HG03565 (cell line): Measurements from ENCODE around the gene SERPINA12.

ENCODE experiments used
- ATAC-seq: cut with Tn5 transposase; IDR thresholded peaks from one replicate; pipeline ENCODE4 v1.9.1; 2021; ENCODE audit warnings: mild to moderate bottlenecking, moderate library complexity; ENCODE audit not compliant: unreplicated experiment

Gene SERPINA12

DNA sequence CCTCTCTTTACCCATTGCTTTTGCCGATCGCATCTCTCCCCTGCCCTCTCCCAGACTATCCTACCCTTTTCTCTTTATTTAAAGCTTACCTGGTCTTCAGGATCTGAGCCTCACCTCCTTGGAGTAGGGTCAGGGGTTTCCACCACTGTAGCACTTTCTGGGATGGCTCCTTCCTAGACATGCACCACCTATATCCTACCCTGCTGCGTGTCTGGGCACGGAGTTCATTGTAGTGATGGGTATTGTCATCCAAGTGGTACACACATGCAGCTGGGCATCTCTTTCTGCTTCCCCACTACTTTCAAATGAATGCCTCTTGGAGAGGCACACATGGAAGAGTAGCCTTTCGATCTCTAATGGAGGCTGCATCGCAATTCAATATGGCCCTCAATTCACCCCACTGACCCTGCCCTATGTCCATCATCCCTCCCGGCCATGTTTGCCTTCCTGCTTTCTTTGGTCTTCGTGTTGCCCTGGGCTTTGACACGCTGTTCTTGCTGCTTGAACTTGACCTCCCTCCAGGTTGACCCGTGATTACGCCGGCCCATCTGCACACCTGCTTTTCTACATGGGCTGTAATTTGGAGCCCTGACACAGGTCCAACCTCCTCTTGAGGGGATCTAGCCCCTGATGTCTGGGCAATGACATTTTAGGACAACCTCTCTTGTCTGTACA, 67.6 kb downstream of the SERPINA12 start:
- ATAC-seq, result no peak

GRCh38 chr14:94441130-94441529, 68.1 kb downstream of the SERPINA12 start:
- no peak for ATAC-seq

GRCh38 chr14:94439453-94440057, 69.7 kb downstream of the SERPINA12 start:
- ATAC-seq, result no peak
